Ecto neural progenitor cell (in vitro differentiated cells): ENCODE data around the gene CTSA.
A peak's percentile ranks its signal among the peaks of the same experiment; 100 is the strongest.

Experiments used
- DNase-seq: peaks from one replicate; pipeline ENCODE4 v3.0.0-alpha.2; 2018; ENCODE audit warnings: low spot score

The CTSA gene

DNA sequence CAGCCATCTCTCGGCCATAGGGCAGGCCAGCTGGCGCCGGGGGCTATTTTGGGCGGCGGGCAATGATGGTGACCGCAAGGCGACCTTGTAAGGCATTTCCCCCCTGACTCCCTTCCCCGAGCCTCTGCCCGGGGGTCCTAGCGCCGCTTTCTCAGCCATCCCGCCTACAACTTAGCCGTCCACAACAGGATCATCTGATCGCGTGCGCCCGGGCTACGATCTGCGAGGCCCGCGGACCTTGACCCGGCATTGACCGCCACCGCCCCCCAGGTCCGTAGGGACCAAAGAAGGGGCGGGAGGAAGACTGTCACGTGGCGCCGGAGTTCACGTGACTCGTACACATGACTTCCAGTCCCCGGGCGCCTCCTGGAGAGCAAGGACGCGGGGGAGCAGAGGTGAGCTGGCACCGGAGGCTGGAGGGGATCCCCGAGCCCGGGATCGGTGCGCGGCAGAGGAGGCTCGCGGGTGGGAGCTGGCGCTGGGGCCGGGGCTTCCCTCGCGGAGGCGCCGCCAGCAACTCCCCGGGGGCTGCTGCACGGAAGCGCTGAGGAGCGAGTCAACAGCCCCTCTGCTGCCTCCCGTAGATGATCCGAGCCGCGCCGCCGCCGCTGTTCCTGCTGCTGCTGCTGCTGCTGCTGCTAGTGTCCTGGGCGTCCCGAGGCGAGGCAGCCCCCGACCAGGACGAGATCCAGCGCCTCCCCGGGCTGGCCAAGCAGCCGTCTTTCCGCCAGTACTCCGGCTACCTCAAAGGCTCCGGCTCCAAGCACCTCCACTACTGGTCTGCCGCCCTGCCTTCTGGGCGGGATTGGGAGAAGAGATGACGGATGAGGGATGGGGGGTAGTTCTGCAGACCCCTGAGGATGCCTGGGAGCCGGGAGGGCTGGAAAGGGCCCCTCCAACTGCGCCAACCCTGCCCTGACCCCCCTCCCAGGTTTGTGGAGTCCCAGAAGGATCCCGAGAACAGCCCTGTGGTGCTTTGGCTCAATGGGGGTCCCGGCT lies at the start of gene CTSA, which contains the start of gene NEURL2:
CTSA (plus strand) TSS at position 351 of the 999 bp plus-strand sequence; CDS start at position 585, 234 bp downstream.
NEURL2 (minus strand) TSS at position 224 of the 999 bp plus-strand sequence; CDS start at position 7, 217 bp downstream.
- DNase-seq, result peak; percentile 91

GRCh38 chr20:45841407-45842129 lies 49.6 kb upstream of the CTSA start:
- no peak for DNase-seq

DNA sequence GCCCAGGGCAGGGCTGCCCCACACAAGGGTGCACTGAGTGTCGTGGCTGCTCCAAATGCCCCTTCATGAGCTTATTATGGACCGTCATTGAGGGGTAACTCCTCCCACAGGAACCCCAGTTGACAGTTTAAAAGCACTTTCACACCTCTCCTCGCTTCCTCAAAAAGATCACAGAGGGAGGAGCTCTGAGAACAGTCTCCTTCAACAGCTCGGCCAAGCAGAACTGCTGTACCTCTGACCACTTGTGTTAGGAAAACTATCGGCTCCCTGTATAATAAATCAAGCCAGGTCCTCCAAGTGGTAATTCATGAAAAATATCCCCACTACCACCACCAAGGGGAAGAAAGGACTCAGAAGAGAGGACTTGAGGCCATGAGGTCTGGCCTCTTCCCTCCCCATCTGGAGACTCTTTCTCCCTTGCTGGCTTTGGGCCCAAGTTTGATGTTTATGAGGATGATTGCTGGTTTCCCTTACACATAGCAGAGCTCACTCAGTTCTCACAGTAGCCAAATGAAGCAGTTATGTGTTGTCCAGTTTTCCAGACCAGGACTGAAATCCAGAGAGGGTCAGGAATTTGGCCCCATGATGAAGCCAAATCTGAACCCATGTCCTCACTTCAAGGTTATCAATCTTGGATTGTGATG lies 48.8 kb upstream of the CTSA start:
- no peak for DNase-seq

DNA sequence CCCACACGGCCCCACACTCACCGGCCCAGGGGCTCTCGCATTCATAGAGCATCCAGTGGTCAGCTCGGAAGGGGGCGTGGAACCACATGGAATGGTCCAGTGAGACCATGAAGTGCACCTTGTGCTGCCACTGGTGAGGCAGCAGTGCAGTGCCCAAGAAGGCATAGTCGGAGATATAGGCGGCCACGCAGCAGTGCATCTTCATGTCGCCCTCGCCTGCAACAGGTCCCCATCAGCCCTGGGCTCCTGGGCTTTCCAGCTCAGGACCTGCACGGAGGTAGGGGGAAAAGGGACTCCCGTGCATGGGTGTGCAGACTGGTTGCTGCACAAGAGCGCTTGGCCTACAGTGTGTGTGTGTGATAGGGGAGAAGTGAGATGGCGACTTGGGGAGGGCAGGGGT lies 47.6 kb upstream of the CTSA start:
- no peak for DNase-seq

DNA sequence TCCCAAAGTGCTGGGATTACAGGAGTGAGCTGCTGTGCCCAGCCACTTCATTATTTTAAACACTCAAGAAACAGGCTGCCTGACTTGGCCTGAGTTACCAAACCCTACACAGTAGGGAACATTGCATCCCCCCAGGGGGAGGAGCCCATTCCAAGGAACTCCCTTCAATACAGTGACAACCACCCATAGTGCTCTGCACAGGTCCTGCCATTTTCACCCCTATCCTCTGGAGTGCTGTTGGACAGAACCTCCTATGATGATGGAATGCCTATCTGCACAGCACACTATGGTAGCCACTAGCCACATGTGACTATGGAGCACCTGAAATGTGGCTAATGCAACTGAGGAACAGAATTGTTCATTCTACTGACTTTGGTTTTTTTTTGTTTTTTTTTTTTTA lies 45.7 kb upstream of the CTSA start:
- DNase-seq, result no peak

GRCh38 chr20:45848421-45848820 lies 42.7 kb upstream of the CTSA start:
- DNase-seq, result no peak

DNA sequence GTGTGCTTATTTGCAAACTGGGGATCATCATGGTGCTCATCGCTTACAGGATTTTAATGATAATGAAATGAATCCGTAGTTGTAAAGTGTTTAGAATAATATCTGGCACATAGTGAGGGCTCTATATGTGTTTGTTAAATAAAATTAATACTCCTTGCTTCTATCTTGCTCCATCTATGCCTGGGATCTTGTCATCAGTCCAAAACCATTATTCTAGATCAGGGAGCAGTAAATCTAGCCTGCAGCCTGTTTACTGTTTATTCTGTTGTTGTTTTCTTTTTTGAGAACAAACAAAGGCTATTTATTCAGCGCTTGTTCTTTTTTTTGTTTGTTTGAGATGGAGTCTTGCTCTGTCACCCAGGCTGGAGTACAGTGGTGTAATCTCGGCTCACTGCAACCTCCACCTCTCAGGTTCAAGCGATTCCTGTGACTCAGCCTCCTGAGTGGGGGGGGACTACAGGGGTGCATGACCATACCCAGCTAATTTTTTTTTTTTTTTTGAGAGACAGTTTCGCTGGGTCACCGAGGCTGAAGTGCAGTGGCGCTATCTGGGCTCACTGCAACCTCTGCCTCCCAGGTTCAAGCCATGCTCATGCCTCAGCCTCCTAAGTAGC lies 42.1 kb upstream of the CTSA start:
- DNase-seq, result no peak

- DNase-seq, result no peak
These were observed 40.9 kb upstream of the CTSA start for GRCh38 chr20:45850238-45850637.

DNA sequence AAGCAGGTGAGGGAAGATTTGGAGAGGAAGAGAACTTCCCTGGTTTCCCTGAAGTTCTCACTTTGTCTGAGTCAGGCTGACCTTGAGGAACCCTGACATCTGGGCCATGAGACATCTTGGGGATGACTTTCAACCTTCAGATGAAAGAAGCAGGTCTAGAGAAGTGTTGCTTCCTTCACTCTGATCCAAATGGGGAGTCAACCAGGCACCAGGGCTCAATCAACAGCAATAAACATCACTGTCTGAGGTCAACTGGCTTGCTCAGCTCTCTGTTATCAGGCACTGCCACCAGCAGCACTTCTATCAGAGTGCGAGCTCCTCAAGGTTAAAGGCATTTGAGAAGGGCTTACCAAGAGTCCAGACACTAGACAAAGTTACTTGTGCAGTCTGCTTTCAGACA lies 40.2 kb upstream of the CTSA start:
- DNase-seq, result no peak

GRCh38 chr20:45851501-45851900 lies 39.6 kb upstream of the CTSA start:
- no peak for DNase-seq

GRCh38 chr20:45852326-45852725 lies 38.8 kb upstream of the CTSA start:
- DNase-seq, result no peak

- DNase-seq, result no peak
These were observed 37.7 kb upstream of the CTSA start for GRCh38 chr20:45853484-45853883.

GRCh38 chr20:45857114-45857881 lies 33.8 kb upstream of the CTSA start, which contains the start of the genes ACOT8 and ZSWIM3:
Gene ACOT8, minus strand, starts transcription at chr20:45857392. Its CDS starts 77 bp downstream, at chr20:45857315.
Gene ZSWIM3, plus strand, starts transcription at chr20:45857614. Its CDS starts 212 bp downstream, at chr20:45857826.
- peak; percentile 95 for DNase-seq

DNA sequence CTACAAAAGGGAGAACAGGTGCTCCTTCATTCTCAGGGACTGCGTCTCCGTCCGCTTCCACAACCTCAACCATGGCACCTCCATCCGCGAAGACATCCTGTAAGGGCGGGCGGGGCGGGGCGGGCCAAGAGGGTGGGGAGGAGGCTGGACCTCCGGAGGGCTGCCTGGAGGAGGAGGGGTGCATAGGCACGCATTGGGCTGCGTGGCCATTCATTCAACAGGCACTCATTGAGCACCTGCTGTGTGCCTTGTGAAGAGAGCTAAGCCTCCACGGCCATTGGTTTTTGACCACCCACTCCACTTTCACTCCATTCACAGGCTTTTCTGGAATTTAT lies 33.3 kb upstream of the CTSA start:
- no peak for DNase-seq

DNA sequence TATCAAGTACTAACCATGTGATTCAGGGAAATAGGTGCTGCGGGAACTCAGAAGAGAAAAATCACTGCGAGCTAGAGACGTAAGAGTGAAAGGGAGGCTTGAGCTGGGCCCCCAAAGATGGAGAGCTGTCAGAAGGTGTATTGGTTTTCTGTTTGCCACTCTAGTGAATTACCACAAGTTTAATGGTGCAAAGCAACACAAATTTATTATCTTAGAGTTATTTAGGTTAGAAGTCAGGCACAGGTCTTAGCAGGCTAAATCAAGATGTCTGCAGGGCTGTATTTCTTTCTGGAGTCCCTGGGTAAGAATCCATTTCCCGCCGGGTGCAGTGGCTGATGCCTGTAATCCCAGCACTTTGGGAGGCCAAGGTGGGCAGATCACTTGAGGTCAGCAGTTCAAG lies 31.2 kb upstream of the CTSA start:
- DNase-seq, result no peak

- DNase-seq, result no peak
These were observed 30.4 kb upstream of the CTSA start for GRCh38 chr20:45860560-45861220.

GRCh38 chr20:45861221-45862075 lies 29.7 kb upstream of the CTSA start:
- DNase-seq, result no peak

- DNase-seq, result no peak
These were observed 27.3 kb upstream of the CTSA start for GRCh38 chr20:45863543-45864470.
